Liver (tissue), 9 donors: ENCODE data around the gene NOS1. TPM values are rescaled to one million over a fixed set of nuclear protein-coding genes. Genes with fewer than 3 reads are reported as not detected.

ENCODE experiments used
- DNase-seq: peaks from one replicate; pipeline ENCODE4 v3.0.0-alpha.2; 2017; ENCODE audit warnings: low spot score
- H3K27ac ChIP-seq, 2 donors: one replicate each; pipeline ENCODE4 v1.7.0; 2013; ENCODE audit warnings: inconsistent platforms in 2 of 2, low read length in 2 of 2, control low read depth in 1 of 2, low read depth in 1 of 2, mild to moderate bottlenecking in 1 of 2
- H3K27me3 ChIP-seq, 4 donors: one replicate each; pipeline versions ENCODE4 v1.6.1 to v1.7.0; 2013; ENCODE audit warnings: low read length in 3 of 4, inconsistent platforms in 1 of 4, mild to moderate bottlenecking in 1 of 4, moderate library complexity in 1 of 4; ENCODE audit not compliant: control insufficient read depth in 4 of 4, insufficient read depth in 4 of 4
- H3K36me3 ChIP-seq, 4 donors: one replicate each; pipeline versions ENCODE4 v1.6.1 to v1.7.0; 2013; ENCODE audit warnings: low read length in 3 of 4, mild to moderate bottlenecking in 3 of 4, low read depth in 1 of 4, moderate library complexity in 1 of 4; ENCODE audit not compliant: control insufficient read depth in 4 of 4, insufficient read depth in 3 of 4
- H3K4me1 ChIP-seq, 4 donors: one replicate each; pipeline versions ENCODE4 v1.6.1 to v1.7.0; 2013; ENCODE audit warnings: low read length in 3 of 4, mild to moderate bottlenecking in 3 of 4, moderate library complexity in 1 of 4; ENCODE audit not compliant: control insufficient read depth in 4 of 4, insufficient read depth in 4 of 4
- H3K4me3 ChIP-seq, 3 donors: one replicate each; pipeline versions ENCODE4 v1.6.1 to v1.7.0; 2013; ENCODE audit warnings: low read length in 3 of 3, control low read depth in 1 of 3, low read depth in 1 of 3, mild to moderate bottlenecking in 1 of 3
- H3K9ac ChIP-seq, 2 donors: one replicate each; pipeline ENCODE4 v1.7.0; 2013; ENCODE audit warnings: low read length in 2 of 2, mild to moderate bottlenecking in 2 of 2, moderate library complexity in 2 of 2, control low read depth in 1 of 2, low read depth in 1 of 2
- H3K9me3 ChIP-seq, 4 donors: one replicate each; pipeline versions ENCODE4 v1.6.1 to v1.7.0; 2013; ENCODE audit warnings: low read length in 3 of 4; ENCODE audit not compliant: control insufficient read depth in 4 of 4
- EGR1 ChIP-seq, 2 donors: IDR thresholded peaks; 2 replicates each; pipeline ENCODE4 v1.6.1; 2016 to 2018; ENCODE audit warnings: antibody characterized with exemption in 2 of 2, low read depth in 2 of 2
- FOXA1 ChIP-seq: IDR thresholded peaks from 2 replicates; pipeline ENCODE4 v1.6.1; 2016; ENCODE audit warnings: antibody characterized with exemption
- FOXA2 ChIP-seq: IDR thresholded peaks from 2 replicates; pipeline ENCODE4 v1.6.1; 2016; ENCODE audit warnings: antibody characterized with exemption
- GABPA ChIP-seq, 2 donors: IDR thresholded peaks in 1 of 2; conservative IDR thresholded peaks in 1 of 2; 2 replicates each; pipeline ENCODE4 v1.6.1; 2016; ENCODE audit warnings: antibody characterized with exemption in 2 of 2, mild to moderate bottlenecking in 1 of 2, moderate library complexity in 1 of 2
- HNF4A ChIP-seq, 2 donors: conservative IDR thresholded peaks; 2 replicates each; pipeline ENCODE4 v1.6.1; 2016; ENCODE audit warnings: antibody characterized with exemption in 2 of 2, mild to moderate bottlenecking in 2 of 2
- HNF4G ChIP-seq: IDR thresholded peaks from 2 replicates; pipeline ENCODE4 v1.6.1; 2016; ENCODE audit warnings: antibody characterized with exemption
- JUND ChIP-seq, 2 donors: IDR thresholded peaks; 2 replicates each; pipeline ENCODE4 v1.6.1; 2016; ENCODE audit warnings: antibody characterized with exemption in 2 of 2
- NR2F2 ChIP-seq: IDR thresholded peaks from 2 replicates; pipeline ENCODE4 v1.6.1; 2016; ENCODE audit warnings: antibody characterized with exemption
- RAD21 ChIP-seq, 2 donors: IDR thresholded peaks; 2 replicates each; pipeline ENCODE4 v1.6.1; 2016; ENCODE audit warnings: antibody characterized with exemption in 2 of 2, mild to moderate bottlenecking in 2 of 2
- REST ChIP-seq: IDR thresholded peaks from 2 replicates; pipeline ENCODE4 v1.6.1; 2016; ENCODE audit warnings: antibody characterized with exemption, mild to moderate bottlenecking
- RXRA ChIP-seq, 2 donors: IDR thresholded peaks; 2 replicates each; pipeline ENCODE4 v1.6.1; 2017 to 2018; ENCODE audit warnings: antibody characterized with exemption in 2 of 2, mild to moderate bottlenecking in 1 of 2
- TAF1 ChIP-seq: conservative IDR thresholded peaks from 2 replicates; pipeline ENCODE4 v1.6.1; 2016; ENCODE audit warnings: antibody characterized with exemption, mild to moderate bottlenecking
- YY1 ChIP-seq: IDR thresholded peaks from 2 replicates; pipeline ENCODE4 v1.6.1; 2016; ENCODE audit warnings: antibody characterized with exemption, mild to moderate bottlenecking
- WGBS: extraction: QIAGEN DNeasy Blood & Tissue Kit; methylation state at CpG from one replicate; pipeline ENCODE4 v1.1.7; 2013; 5-methylcytosine and 5-hydroxymethylcytosine counted together
- polyA plus RNA-seq, 2 donors: library from polyadenylated mRNA; stranded (reverse) in 1 of 2; unstranded in 1 of 2; fragments of 200-250 nt in 1 of 2; fragments of >200 nt in 1 of 2; fragmentation: Nextera tagmentation in 1 of 2; extraction: Ambion mirVana in 1 of 2; gene quantifications; one replicate each; pipeline versions ENCODE4 v1.2.1 to v1.2.3, GENCODE V29; 2013 to 2015
- total RNA-seq, 2 donors: library from RNA; depleted of rRNA; stranded (reverse); fragments of >200 nt; gene quantifications; one replicate each; pipeline ENCODE4 v1.2.3, GENCODE V29; 2014
- TF ChIP-seq, protein P1 (sequence below): fragments of 150-350 bp; IDR thresholded peaks from 2 replicates; pipeline ENCODE4 v1.5.1; 2017; ENCODE audit warnings: improper control_type of control experiment, low read depth, low read length; ENCODE audit not compliant: missing input control
- donor health status: healthy.
- donor health status: healthy.
- donor health status: healthy.
- donor health status: healthy.
- donor health status: healthy.

Gene NOS1
- total and polyA plus RNA-seq, 4 donors: under 0.01 to 0.08 (median 0.01) TPM; not detected in 1

DNA sequence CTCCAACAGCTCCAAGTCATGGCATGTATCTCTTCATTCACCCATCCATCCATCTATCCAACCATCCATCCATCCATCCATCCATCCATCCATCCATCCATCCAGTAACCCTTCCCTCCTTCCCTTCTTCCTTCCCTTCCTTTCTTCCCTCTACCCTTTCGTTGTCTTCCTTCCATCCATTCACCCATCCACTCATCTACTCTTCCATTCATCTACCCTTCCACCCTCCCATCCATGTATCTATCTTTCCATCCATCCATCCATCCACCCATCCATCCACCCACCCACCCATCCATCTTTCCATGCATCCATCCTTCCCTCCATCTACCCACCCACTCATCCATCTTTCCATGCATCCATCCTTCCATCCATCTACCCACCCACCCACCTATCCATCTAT lies 117.9 kb downstream of the NOS1 start (continued):
- TF ChIP-seq REST: no peak

DNA sequence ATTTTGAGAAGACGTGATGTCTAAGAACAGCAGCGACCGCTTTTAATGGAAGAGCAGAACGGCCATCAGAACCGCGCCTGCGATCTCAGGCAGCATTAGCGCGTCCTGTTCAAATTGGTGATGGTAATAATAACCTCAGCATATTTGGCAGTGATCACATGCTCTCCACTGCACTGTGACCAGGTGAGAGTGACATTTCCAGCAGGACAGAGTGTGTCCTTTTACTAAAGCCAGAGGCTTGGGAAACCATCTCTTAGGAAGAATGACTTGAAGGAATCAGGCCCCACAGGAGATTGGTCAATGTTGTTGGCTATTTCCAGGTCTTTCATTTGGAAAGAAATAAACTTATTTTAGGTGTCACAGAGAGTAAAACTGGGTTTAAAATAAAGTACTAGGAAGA lies 119.7 kb downstream of the NOS1 start:
- Histone ChIP-seq H3K36me3 (no peaks in the 10 kb centered on the region), H3K27ac (no peak overlapping the region), H3K27me3 (no peaks in the 10 kb centered on the region), H3K4me1 (no peaks in the 10 kb centered on the region), H3K4me3 (no peak overlapping the region), H3K9ac (no peak overlapping the region), H3K9me3 (no peaks in the 10 kb centered on the region)
- WGBS: 95% methylated on average over 9 of the region's 9 CpGs
- no peak for TF ChIP-seq GABPA (IDR thresholded peaks at IDR 0.05 in 1 of 2, conservative IDR thresholded peaks at IDR 0.05 in 1 of 2)
- no peak for TF ChIP-seq FOXA2
- TF ChIP-seq RXRA (IDR thresholded peaks at IDR 0.05): no peak
- no peak for TF ChIP-seq REST
- no peak for TF ChIP-seq RAD21 (IDR thresholded peaks at IDR 0.05)
- no peak for TF ChIP-seq HNF4G
- no peak for TF ChIP-seq FOXA1
- no peak for TF ChIP-seq TAF1
- no peak for TF ChIP-seq JUND (IDR thresholded peaks at IDR 0.05)
- no peak for TF ChIP-seq EGR1 (IDR thresholded peaks at IDR 0.05; ENCODE audit: low read depth in 2 of 2)
- no peak for TF ChIP-seq HNF4A (conservative IDR thresholded peaks at IDR 0.05)
- TF ChIP-seq NR2F2: no peak
- DNase-seq: no peak

- DNase-seq: no peak
- Histone ChIP-seq H3K27me3 (no peaks in the 10 kb centered on the region), H3K27ac (no peak overlapping the region), H3K4me1 (no peaks in the 10 kb centered on the region), H3K9ac (no peak overlapping the region), H3K36me3 (no peaks in the 10 kb centered on the region), H3K9me3 (no peaks in the 10 kb centered on the region), H3K4me3 (no peak overlapping the region)
- WGBS: 70% methylated on average over 4 of the region's 4 CpGs
- no peak for TF ChIP-seq YY1
- TF ChIP-seq RXRA (IDR thresholded peaks at IDR 0.05): no peak
- TF ChIP-seq TAF1: no peak
- TF ChIP-seq, protein P1, sequence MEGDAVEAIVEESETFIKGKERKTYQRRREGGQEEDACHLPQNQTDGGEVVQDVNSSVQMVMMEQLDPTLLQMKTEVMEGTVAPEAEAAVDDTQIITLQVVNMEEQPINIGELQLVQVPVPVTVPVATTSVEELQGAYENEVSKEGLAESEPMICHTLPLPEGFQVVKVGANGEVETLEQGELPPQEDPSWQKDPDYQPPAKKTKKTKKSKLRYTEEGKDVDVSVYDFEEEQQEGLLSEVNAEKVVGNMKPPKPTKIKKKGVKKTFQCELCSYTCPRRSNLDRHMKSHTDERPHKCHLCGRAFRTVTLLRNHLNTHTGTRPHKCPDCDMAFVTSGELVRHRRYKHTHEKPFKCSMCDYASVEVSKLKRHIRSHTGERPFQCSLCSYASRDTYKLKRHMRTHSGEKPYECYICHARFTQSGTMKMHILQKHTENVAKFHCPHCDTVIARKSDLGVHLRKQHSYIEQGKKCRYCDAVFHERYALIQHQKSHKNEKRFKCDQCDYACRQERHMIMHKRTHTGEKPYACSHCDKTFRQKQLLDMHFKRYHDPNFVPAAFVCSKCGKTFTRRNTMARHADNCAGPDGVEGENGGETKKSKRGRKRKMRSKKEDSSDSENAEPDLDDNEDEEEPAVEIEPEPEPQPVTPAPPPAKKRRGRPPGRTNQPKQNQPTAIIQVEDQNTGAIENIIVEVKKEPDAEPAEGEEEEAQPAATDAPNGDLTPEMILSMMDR: no peak
Observed at GRCh38 chr12:117240081-117240755, 121.2 kb downstream of the NOS1 start.
